SK-N-SH (cell line): ENCODE results near the gene C4orf50.

Experiments
- EP300 ChIP-seq, 2 experiments: IDR thresholded peaks; 2 replicates each; pipeline versions ENCODE4 v1.4.0 to v1.6.1; 2012; ENCODE audit warnings: borderline replicate concordance in 1 of 2, low read depth in 1 of 2, low read length in 1 of 2
- TEAD4 ChIP-seq: IDR thresholded peaks from 2 replicates; pipeline ENCODE4 v1.4.0; 2012; ENCODE audit warnings: mild to moderate bottlenecking, borderline replicate concordance; ENCODE audit not compliant: insufficient read depth
- TF ChIP-seq, protein P1 (sequence below): fragments of 200-600 bp; sonication (generic); IDR thresholded peaks from 2 replicates; pipeline ENCODE4 v1.6.1; 2017; ENCODE audit warnings: antibody characterized with exemption, mild to moderate bottlenecking, moderate library complexity
- TF ChIP-seq, protein P2 (sequence below): IDR thresholded peaks from 2 replicates; pipeline ENCODE4 v1.6.1; 2012; ENCODE audit warnings: mild to moderate bottlenecking, low read depth, low read length, moderate library complexity

DNA sequence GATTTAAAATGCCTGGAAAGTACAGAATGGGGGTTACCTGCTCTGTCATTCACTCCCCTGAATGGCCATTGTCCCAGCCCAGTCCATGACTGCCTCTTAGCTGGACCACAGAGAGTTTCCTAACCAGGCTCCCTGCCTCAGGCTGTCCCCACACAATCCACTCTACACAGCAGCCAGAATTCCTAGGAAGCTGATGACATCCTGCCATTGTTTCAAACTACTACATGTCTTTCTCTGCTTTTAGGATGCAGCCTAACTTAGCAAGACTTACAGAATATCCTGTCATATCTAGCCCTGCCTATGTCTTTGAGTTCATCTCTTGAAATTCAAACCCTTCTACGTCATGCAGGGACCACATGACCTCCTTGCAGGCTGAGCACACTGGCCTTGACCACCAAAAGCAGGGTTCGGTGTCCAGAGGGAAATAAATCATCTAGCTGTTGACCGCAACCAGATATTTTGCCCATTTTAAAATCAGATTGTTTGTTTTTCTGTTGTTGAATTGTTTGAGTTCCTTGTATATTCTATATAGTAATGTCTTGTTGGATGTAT is 109.3 kb downstream of the C4orf50 start:
- TF ChIP-seq, protein P1, sequence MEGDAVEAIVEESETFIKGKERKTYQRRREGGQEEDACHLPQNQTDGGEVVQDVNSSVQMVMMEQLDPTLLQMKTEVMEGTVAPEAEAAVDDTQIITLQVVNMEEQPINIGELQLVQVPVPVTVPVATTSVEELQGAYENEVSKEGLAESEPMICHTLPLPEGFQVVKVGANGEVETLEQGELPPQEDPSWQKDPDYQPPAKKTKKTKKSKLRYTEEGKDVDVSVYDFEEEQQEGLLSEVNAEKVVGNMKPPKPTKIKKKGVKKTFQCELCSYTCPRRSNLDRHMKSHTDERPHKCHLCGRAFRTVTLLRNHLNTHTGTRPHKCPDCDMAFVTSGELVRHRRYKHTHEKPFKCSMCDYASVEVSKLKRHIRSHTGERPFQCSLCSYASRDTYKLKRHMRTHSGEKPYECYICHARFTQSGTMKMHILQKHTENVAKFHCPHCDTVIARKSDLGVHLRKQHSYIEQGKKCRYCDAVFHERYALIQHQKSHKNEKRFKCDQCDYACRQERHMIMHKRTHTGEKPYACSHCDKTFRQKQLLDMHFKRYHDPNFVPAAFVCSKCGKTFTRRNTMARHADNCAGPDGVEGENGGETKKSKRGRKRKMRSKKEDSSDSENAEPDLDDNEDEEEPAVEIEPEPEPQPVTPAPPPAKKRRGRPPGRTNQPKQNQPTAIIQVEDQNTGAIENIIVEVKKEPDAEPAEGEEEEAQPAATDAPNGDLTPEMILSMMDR: no peak
- TF ChIP-seq EP300 (IDR thresholded peaks at IDR 0.05; ENCODE audit: borderline replicate concordance in 1 of 2, low read depth in 1 of 2, low read length in 1 of 2) (no peak), TEAD4 (no peak)
- TF ChIP-seq, protein P2, sequence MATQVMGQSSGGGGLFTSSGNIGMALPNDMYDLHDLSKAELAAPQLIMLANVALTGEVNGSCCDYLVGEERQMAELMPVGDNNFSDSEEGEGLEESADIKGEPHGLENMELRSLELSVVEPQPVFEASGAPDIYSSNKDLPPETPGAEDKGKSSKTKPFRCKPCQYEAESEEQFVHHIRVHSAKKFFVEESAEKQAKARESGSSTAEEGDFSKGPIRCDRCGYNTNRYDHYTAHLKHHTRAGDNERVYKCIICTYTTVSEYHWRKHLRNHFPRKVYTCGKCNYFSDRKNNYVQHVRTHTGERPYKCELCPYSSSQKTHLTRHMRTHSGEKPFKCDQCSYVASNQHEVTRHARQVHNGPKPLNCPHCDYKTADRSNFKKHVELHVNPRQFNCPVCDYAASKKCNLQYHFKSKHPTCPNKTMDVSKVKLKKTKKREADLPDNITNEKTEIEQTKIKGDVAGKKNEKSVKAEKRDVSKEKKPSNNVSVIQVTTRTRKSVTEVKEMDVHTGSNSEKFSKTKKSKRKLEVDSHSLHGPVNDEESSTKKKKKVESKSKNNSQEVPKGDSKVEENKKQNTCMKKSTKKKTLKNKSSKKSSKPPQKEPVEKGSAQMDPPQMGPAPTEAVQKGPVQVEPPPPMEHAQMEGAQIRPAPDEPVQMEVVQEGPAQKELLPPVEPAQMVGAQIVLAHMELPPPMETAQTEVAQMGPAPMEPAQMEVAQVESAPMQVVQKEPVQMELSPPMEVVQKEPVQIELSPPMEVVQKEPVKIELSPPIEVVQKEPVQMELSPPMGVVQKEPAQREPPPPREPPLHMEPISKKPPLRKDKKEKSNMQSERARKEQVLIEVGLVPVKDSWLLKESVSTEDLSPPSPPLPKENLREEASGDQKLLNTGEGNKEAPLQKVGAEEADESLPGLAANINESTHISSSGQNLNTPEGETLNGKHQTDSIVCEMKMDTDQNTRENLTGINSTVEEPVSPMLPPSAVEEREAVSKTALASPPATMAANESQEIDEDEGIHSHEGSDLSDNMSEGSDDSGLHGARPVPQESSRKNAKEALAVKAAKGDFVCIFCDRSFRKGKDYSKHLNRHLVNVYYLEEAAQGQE: no peak
